CD14-positive monocyte (primary cell): Measurements from ENCODE around the gene ARHGAP30. TPM values are rescaled to one million over a fixed set of nuclear protein-coding genes. Genes with fewer than 3 reads are reported as not detected.

Source experiments
- DNase-seq, 3 donors: peaks; one replicate each; pipeline ENCODE4 v3.0.0-alpha.2; 2011 to 2022
- H2AFZ ChIP-seq: 2 replicates; pipeline ENCODE4 v1.6.0; 2012; ENCODE audit warnings: mild to moderate bottlenecking, low read depth, low read length, inconsistent platforms; ENCODE audit not compliant: insufficient read depth, poor library complexity, severe bottlenecking
- H3K27ac ChIP-seq, 2 donors: 1 replicate in 1 of 2; 2 replicates in 1 of 2; pipeline ENCODE4 v1.5.1; 2012 to 2013; ENCODE audit warnings: low read length in 2 of 2, control low read depth in 1 of 2, inconsistent platforms in 1 of 2, low read depth in 1 of 2, mild to moderate bottlenecking in 1 of 2
- H3K27me3 ChIP-seq, 2 donors: one replicate each; pipeline versions ENCODE4 v1.6.0 to v1.6.1; 2011 to 2013; ENCODE audit warnings: low read length in 2 of 2; ENCODE audit not compliant: control insufficient read depth in 2 of 2, insufficient read depth in 2 of 2
- H3K36me3 ChIP-seq, 2 donors: replicated peaks in 1 of 2; 1 replicate in 1 of 2; 2 replicates in 1 of 2; pipeline versions ENCODE4 v1.5.1 to v1.6.1; 2012 to 2013; ENCODE audit warnings: low read length in 2 of 2, control low read depth in 1 of 2, inconsistent platforms in 1 of 2, mild to moderate bottlenecking in 1 of 2; ENCODE audit not compliant: insufficient read depth in 2 of 2, control insufficient read depth in 1 of 2
- H3K4me1 ChIP-seq, 2 donors: 1 replicate in 1 of 2; 2 replicates in 1 of 2; pipeline versions ENCODE4 v1.5.1 to v1.6.1; 2012 to 2013; ENCODE audit warnings: low read length in 2 of 2, control low read depth in 1 of 2, inconsistent platforms in 1 of 2, mild to moderate bottlenecking in 1 of 2, moderate library complexity in 1 of 2; ENCODE audit not compliant: insufficient read depth in 2 of 2, control insufficient read depth in 1 of 2
- H3K4me2 ChIP-seq: replicated peaks from 2 replicates; pipeline ENCODE3; 2012; ENCODE audit warnings: low read length, moderate library complexity, mild to moderate bottlenecking; ENCODE audit not compliant: poor library complexity, severe bottlenecking; ENCODE audit errors: extremely low read depth
- H3K4me3 ChIP-seq, 3 experiments: fragments of 200-600 bp in 1 of 3; sonication (generic) in 1 of 3; replicated peaks in 1 of 3; 1 replicate in 2 of 3; 2 replicates in 1 of 3; pipeline ENCODE4 v1.5.1; 2011 to 2013; ENCODE audit warnings: low read length in 3 of 3, mild to moderate bottlenecking in 3 of 3, control low read depth in 2 of 3, low read depth in 2 of 3, inconsistent platforms in 1 of 3, moderate library complexity in 1 of 3
- H3K79me2 ChIP-seq: 2 replicates; pipeline ENCODE4 v1.6.0; 2012; ENCODE audit warnings: mild to moderate bottlenecking, control low read depth, inconsistent platforms, low read length, moderate library complexity; ENCODE audit not compliant: insufficient read depth
- H3K9ac ChIP-seq: 2 replicates; pipeline ENCODE4 v1.6.0; 2017; ENCODE audit warnings: low read length, mild to moderate bottlenecking; ENCODE audit not compliant: insufficient read depth, poor library complexity, severe bottlenecking
- H3K9me3 ChIP-seq, 2 donors: replicated peaks in 1 of 2; 1 replicate in 1 of 2; 2 replicates in 1 of 2; pipeline versions ENCODE4 v1.5.1 to v1.6.1; 2012 to 2013; ENCODE audit warnings: low read length in 2 of 2, control low read depth in 1 of 2; ENCODE audit not compliant: control insufficient read depth in 1 of 2, insufficient read depth in 1 of 2
- H4K20me1 ChIP-seq: 2 replicates; pipeline ENCODE4 v1.6.0; 2012; ENCODE audit warnings: mild to moderate bottlenecking, low read length, control low read depth, moderate library complexity; ENCODE audit not compliant: insufficient read depth
- H3K27ac Mint-ChIP-seq, 7 donors: one replicate each; pipeline ENCODE4 v1.8.0; 2020; ENCODE audit warnings: mild to moderate bottlenecking in 7 of 7, mixed read lengths in 7 of 7, moderate library complexity in 6 of 7, inconsistent platforms in 2 of 7
- H3K27me3 Mint-ChIP-seq, 3 donors: one replicate each; pipeline ENCODE4 v1.8.0; 2021 to 2022; ENCODE audit warnings: low read depth in 3 of 3, mild to moderate bottlenecking in 3 of 3, mixed read lengths in 3 of 3, moderate library complexity in 3 of 3, inconsistent platforms in 1 of 3
- H3K36me3 Mint-ChIP-seq, 2 donors: one replicate each; pipeline ENCODE4 v1.8.0; 2020; ENCODE audit warnings: mixed read lengths in 2 of 2, inconsistent platforms in 1 of 2, mild to moderate bottlenecking in 1 of 2
- H3K4me1 Mint-ChIP-seq: one replicate; pipeline ENCODE4 v1.8.0; 2020; ENCODE audit warnings: mild to moderate bottlenecking, mixed read lengths
- H3K4me3 Mint-ChIP-seq, 2 donors: one replicate each; pipeline ENCODE4 v1.8.0; 2020; ENCODE audit warnings: mild to moderate bottlenecking in 2 of 2, mixed read lengths in 2 of 2, moderate library complexity in 1 of 2
- H3K9me3 Mint-ChIP-seq, 7 donors: one replicate each; pipeline ENCODE4 v1.8.0; 2020 to 2022; ENCODE audit warnings: mixed read lengths in 7 of 7, mild to moderate bottlenecking in 6 of 7, moderate library complexity in 6 of 7, inconsistent platforms in 2 of 7
- CTCF ChIP-seq: fragments of 200-600 bp; IDR thresholded peaks from one replicate; pipeline ENCODE4 v1.8.0; 2022; ENCODE audit warnings: antibody characterized with exemption, mild to moderate bottlenecking
- WGBS: methylation state at CpG from one replicate; pipeline ENCODE4 v1.1.5; 2013; ENCODE audit warnings: missing lambda C conversion rate; ENCODE audit not compliant: insufficient coverage; 5-methylcytosine and 5-hydroxymethylcytosine counted together
- intact Hi-C, 2 donors: fragments of 100-400 bp; cut with micrococcal nuclease; formaldehyde crosslinking; loops; one replicate each; pipeline versions ENCODE4 v1.15.0 to v1.15.1; 2023
- polyA plus RNA-seq, 3 donors: library from polyadenylated mRNA; depleted of rRNA in 1 of 3; unstranded in 2 of 3; stranded (reverse) in 1 of 3; fragments of 300-500 nt in 2 of 3; fragments of >200 nt in 1 of 3; fragmentation: Illumina TruSeq in 2 of 3; gene quantifications; 1 replicate in 2 of 3; 2 replicates in 1 of 3; pipeline ENCODE4 v1.2.3, GENCODE V29; 2012 to 2021

The ARHGAP30 gene
- polyA plus RNA-seq, 3 donors: 101 to 140 (median 129) TPM

- Histone ChIP-seq H3K9ac (no peak overlapping the region), H3K4me1 (peaks cover 25 to 32% of the 10 kb centered on the region in 2 donors), H3K27ac (no peak overlapping the region), H4K20me1 (no peaks in the 10 kb centered on the region), H3K4me3 (no peak overlapping the region), H3K79me2 (peaks cover under 1% of the 10 kb centered on the region), H3K9me3 (no peaks in the 10 kb centered on the region), H2AFZ (no peak overlapping the region), H3K27me3 (no peaks in the 10 kb centered on the region), H3K4me2 (no peak overlapping the region), H3K36me3 (no peaks in the 10 kb centered on the region)
- TF ChIP-seq CTCF: no peak
- H3K4me3 Mint-ChIP-seq: no peak overlapping the region
- peak overlapping the region in 2 of 7 donors; percentile 17 to 57 for H3K27ac Mint-ChIP-seq
- no peaks in the 10 kb centered on the region for H3K9me3 Mint-ChIP-seq
- peaks cover 34% of the 10 kb centered on the region for H3K4me1 Mint-ChIP-seq
- intact Hi-C loops: no loop called here
- peaks cover 4 to 6% of the 10 kb centered on the region in 2 donors for H3K36me3 Mint-ChIP-seq
- no peak for DNase-seq
- H3K27me3 Mint-ChIP-seq: no peaks in the 10 kb centered on the region
These were observed 6.7 kb upstream of the ARHGAP30 start for GRCh38 chr1:161076410-161076809.

GRCh38 chr1:161074676-161075368, 5.1 kb upstream of the ARHGAP30 start:
- H3K9me3 Mint-ChIP-seq: no peaks in the 10 kb centered on the region
- Histone ChIP-seq H3K79me2 (peaks cover 8% of the 10 kb centered on the region), H3K27me3 (no peaks in the 10 kb centered on the region), H3K27ac (no peak overlapping the region), H4K20me1 (no peaks in the 10 kb centered on the region), H3K9me3 (no peaks in the 10 kb centered on the region), H3K9ac (no peak overlapping the region), H3K4me2 (no peak overlapping the region), H3K4me3 (no peak overlapping the region), H3K36me3 (no peaks in the 10 kb centered on the region), H2AFZ (no peak overlapping the region), H3K4me1 (peaks cover 25 to 32% of the 10 kb centered on the region in 2 donors)
- intact Hi-C loops: loop anchor here in 1 of 2 donors (5.0 kb wide), 1 partner anchor 57 kb away; the partner anchor contains the start of gene DEDD
- H3K27ac Mint-ChIP-seq: peak overlapping the region in 2 of 7 donors; percentile 33 to 76
- peaks cover 34% of the 10 kb centered on the region for H3K4me1 Mint-ChIP-seq
- H3K27me3 Mint-ChIP-seq: no peaks in the 10 kb centered on the region
- no peak for TF ChIP-seq CTCF
- 92% methylated on average over 8 of the region's 12 CpGs for WGBS
- H3K4me3 Mint-ChIP-seq: no peak overlapping the region
- H3K36me3 Mint-ChIP-seq: no peaks in the 10 kb centered on the region
- no peak for DNase-seq
